Subcutaneous abdominal adipose tissue (tissue), 5 donors: Measurements from ENCODE around the gene DPEP3.
"Not testable (repeated sequence)": the region's sequence is repeated elsewhere in the genome, so short reads cannot be mapped to it uniquely, and the experiment has no call there.

ENCODE experiments used
- H3K27ac ChIP-seq: one replicate; pipeline ENCODE4 v1.7.0; 2013; ENCODE audit warnings: low read depth, mild to moderate bottlenecking, inconsistent platforms, low read length, moderate library complexity
- H3K27me3 ChIP-seq, 5 donors: one replicate each; pipeline ENCODE4 v1.7.0; 2013; ENCODE audit warnings: low read length in 5 of 5, inconsistent platforms in 1 of 5; ENCODE audit not compliant: control insufficient read depth in 5 of 5, insufficient read depth in 4 of 5
- H3K36me3 ChIP-seq, 5 donors: one replicate each; pipeline ENCODE4 v1.7.0; 2013; ENCODE audit warnings: low read length in 5 of 5; ENCODE audit not compliant: control insufficient read depth in 5 of 5, insufficient read depth in 5 of 5
- H3K4me1 ChIP-seq, 5 donors: one replicate each; pipeline ENCODE4 v1.7.0; 2013; ENCODE audit warnings: low read length in 5 of 5, mild to moderate bottlenecking in 3 of 5, moderate library complexity in 1 of 5; ENCODE audit not compliant: control insufficient read depth in 5 of 5, insufficient read depth in 5 of 5
- H3K4me3 ChIP-seq, 5 donors: one replicate each; pipeline ENCODE4 v1.7.0; 2013; ENCODE audit warnings: low read length in 5 of 5, low read depth in 1 of 5
- H3K9ac ChIP-seq, 5 donors: one replicate each; pipeline ENCODE4 v1.7.0; 2013; ENCODE audit warnings: low read length in 5 of 5, mild to moderate bottlenecking in 4 of 5, moderate library complexity in 3 of 5
- H3K9me3 ChIP-seq, 5 donors: one replicate each; pipeline ENCODE4 v1.7.0; 2013; ENCODE audit warnings: low read length in 5 of 5; ENCODE audit not compliant: control insufficient read depth in 5 of 5
- donor health status: healthy.
- donor health status: healthy.
- donor health status: healthy.
- donor health status: healthy.
- donor health status: healthy.

DPEP3 gene

GRCh38 chr16:67941469-67942199, 38.7 kb downstream of the DPEP3 start:
- Histone ChIP-seq H3K27ac (no peak overlapping the region), H3K4me1 (peaks cover 7 to 48% (median 46%) of the 10 kb centered on the region in 5 donors), H3K27me3 (no peaks in the 10 kb centered on the region), H3K9me3 (no peaks in the 10 kb centered on the region), H3K36me3 (peaks cover 0 to 67% (median 62%) of the 10 kb centered on the region in 5 donors), H3K9ac (no peak overlapping the region), H3K4me3 (no peak overlapping the region)

- Histone ChIP-seq H3K36me3 (peaks cover 0 to 56% (median 51%) of the 10 kb centered on the region in 5 donors), H3K27ac (no peak overlapping the region), H3K9me3 (no peaks in the 10 kb centered on the region), H3K9ac (no peak overlapping the region), H3K27me3 (no peaks in the 10 kb centered on the region), H3K4me1 (peaks cover 6 to 50% (median 39%) of the 10 kb centered on the region in 5 donors), H3K4me3 (no peak overlapping the region)
Measured at GRCh38 chr16:67940446-67941089, 39.7 kb downstream of the DPEP3 start.

GRCh38 chr16:67939507-67940445, 40.5 kb downstream of the DPEP3 start:
- no peaks in the 10 kb centered on the region for H3K27me3 ChIP-seq
- no peaks in the 10 kb centered on the region for H3K9me3 ChIP-seq
- H3K4me3 ChIP-seq = no peak overlapping the region
- H3K27ac ChIP-seq = no peak overlapping the region
- H3K9ac ChIP-seq = no peak overlapping the region
- peaks cover 8 to 50% (median 39%) of the 10 kb centered on the region in 5 donors for H3K4me1 ChIP-seq
- H3K36me3 ChIP-seq = peaks cover 0 to 51% (median 43%) of the 10 kb centered on the region in 5 donors

GRCh38 chr16:67937713-67938112, 42.6 kb downstream of the DPEP3 start:
- Histone ChIP-seq H3K36me3 (peaks cover 0 to 44% (median 33%) of the 10 kb centered on the region in 5 donors), H3K4me1 (peaks cover 5 to 39% (median 30%) of the 10 kb centered on the region in 5 donors), H3K27ac (peak overlapping the region; percentile 89)
- H3K9ac ChIP-seq, H3K4me3 ChIP-seq, H3K27me3 ChIP-seq, H3K9me3 ChIP-seq: not testable (repeated sequence)

- peak overlapping the region; percentile 71 to 95 (median 91) for H3K4me3 ChIP-seq
- H3K27me3 ChIP-seq = no peaks in the 10 kb centered on the region
- H3K9me3 ChIP-seq = no peaks in the 10 kb centered on the region
- peak overlapping the region; percentile 81 to 90 (median 88) for H3K9ac ChIP-seq
- peaks cover 0 to 43% (median 31%) of the 10 kb centered on the region in 5 donors for H3K36me3 ChIP-seq
- H3K27ac ChIP-seq = peak overlapping the region; percentile 89
- H3K4me1 ChIP-seq = peaks cover 5 to 36% (median 28%) of the 10 kb centered on the region in 5 donors
Measured at GRCh38 chr16:67936880-67937605, 43.3 kb downstream of the DPEP3 start.

- Histone ChIP-seq H3K27ac (peak within 1 kb of the TSS; percentile 89), H3K4me1 (peaks cover 5 to 36% (median 27%) of the 10 kb centered on the region in 5 donors), H3K9ac (peak within 1 kb of the TSS; percentile 81 to 90 (median 88)), H3K27me3 (no peaks in the 10 kb centered on the region), H3K4me3 (peak within 1 kb of the TSS; percentile 80 to 95 (median 91)), H3K36me3 (peaks cover 0 to 44% (median 24%) of the 10 kb centered on the region in 5 donors), H3K9me3 (no peaks in the 10 kb centered on the region)
Measured at GRCh38 chr16:67936124-67936879, 44.0 kb downstream of the DPEP3 start, which contains the start of gene PSMB10. Gene PSMB10 (minus strand): TSS chr16:67936850. CDS start chr16:67936749, 101 bp downstream.

- Histone ChIP-seq H3K4me1 (peaks cover 5 to 36% (median 27%) of the 10 kb centered on the region in 5 donors), H3K27ac (peak overlapping the region; percentile 89), H3K36me3 (peaks cover 0 to 49% (median 28%) of the 10 kb centered on the region in 5 donors), H3K9me3 (no peaks in the 10 kb centered on the region), H3K9ac (peak overlapping the region; percentile 81 to 90 (median 88)), H3K4me3 (peak overlapping the region; percentile 80 to 95 (median 91)), H3K27me3 (no peaks in the 10 kb centered on the region)
Measured at GRCh38 chr16:67935402-67936123, 44.7 kb downstream of the DPEP3 start.

GRCh38 chr16:67935101-67935401, 45.2 kb downstream of the DPEP3 start:
- Histone ChIP-seq H3K36me3 (peaks cover 0 to 50% (median 28%) of the 10 kb centered on the region in 5 donors), H3K4me1 (peaks cover 5 to 36% (median 27%) of the 10 kb centered on the region in 5 donors), H3K9me3 (no peaks in the 10 kb centered on the region), H3K27ac (peak overlapping the region; percentile 89), H3K27me3 (no peaks in the 10 kb centered on the region), H3K9ac (peak overlapping the region in 3 of 5 donors; percentile 26 to 89 (median 88)), H3K4me3 (peak overlapping the region; percentile 80 to 95 (median 91))
